NCI-H2196 (cell line): ENCODE measurements around the gene CPEB3.
"Not testable (repeated sequence)": the region's sequence is repeated elsewhere in the genome, so short reads cannot be mapped to it uniquely, and the experiment has no call there.

Experiments
- DNase-seq: peaks from one replicate; lab custom pipeline; 2025; ENCODE audit not compliant: unreplicated experiment; lab: John Stamatoyannopoulos, UW

CPEB3 gene

DNA sequence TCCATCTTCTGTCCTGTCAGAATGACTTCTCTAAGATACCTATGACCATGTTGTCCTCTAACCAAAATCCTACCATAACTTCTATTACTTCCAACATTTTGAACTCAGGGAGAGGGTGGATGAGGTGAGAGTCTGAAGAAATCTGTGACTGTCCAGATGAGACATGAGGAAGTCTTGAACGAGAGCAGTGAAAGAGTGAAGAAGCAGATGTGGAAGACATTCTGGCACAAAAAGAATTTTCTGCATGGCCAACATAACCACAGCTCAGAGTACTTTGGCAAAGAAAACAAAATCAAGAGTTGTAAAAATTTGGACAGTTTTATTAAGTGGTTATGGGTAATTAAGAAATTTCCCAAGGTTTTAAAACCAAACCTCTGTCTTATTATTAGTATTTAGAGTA is 141.6 kb downstream of the CPEB3 start:
- DNase-seq, result no peak

DNA sequence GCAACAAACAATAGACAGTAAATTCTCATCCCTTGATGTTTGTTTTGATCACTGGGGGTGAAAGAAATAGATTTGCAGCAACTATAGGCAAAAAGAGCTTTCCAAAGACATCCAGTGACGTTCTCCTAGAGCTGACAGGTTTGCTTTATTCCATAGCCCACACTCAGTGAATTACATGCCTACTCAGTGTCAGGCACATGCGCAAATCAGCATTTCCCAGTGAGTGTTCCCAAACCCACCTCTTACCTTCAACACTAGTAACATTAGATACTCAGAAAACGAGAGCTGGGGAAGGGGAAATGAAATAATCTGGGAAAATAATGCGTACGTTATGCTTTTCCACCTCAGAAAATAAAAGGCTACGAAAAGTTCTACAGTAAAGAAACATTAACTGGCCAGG is 144.1 kb downstream of the CPEB3 start:
- DNase-seq, result no peak

DNA sequence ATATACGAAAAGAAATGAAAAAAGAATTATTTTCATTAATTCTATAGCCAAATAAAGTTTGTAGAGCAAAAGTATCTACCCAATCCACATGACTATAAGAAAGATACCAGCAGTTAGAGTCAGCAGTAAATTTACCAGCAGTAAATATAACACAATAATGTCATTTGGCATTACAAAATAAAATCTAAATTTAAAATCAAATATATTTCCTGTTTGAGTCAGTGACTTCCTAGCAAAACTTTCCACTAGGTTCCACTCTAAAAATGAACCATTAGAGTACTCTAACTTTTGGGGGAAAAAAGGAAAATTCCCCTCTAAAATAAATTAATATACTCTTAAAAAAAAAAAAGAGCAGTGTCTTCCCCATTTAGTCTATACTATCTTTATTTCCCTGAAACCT is 144.8 kb downstream of the CPEB3 start:
- no peak for DNase-seq

- DNase-seq, result no peak
Observed at GRCh38 chr10:92142949-92143348, 147.9 kb downstream of the CPEB3 start.

DNA sequence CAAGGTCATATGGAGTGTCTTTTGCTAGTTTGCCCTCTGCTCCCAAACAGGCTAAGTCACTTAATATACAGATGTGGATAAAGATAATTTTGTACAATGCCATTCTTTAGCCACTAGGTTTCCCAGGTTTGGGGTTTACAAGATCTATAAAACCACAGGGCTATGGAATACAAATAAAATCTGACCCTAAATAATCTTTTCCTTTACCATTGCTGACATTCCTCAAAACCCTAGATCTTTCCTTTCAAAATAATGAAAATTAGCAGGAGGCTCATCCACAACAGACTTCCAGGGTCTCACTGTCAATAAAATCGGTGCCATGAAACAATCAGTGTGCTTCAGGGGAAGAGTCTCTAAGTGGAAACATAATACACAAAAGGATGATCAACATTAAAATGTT is 148.4 kb downstream of the CPEB3 start:
- no peak for DNase-seq

GRCh38 chr10:92141147-92141546 is 149.7 kb downstream of the CPEB3 start:
- DNase-seq, result not testable (repeated sequence)

- not testable (repeated sequence) for DNase-seq
Observed at GRCh38 chr10:92134049-92134448, 156.8 kb downstream of the CPEB3 start.

- no peak for DNase-seq
Observed at GRCh38 chr10:92131275-92131820, 159.5 kb downstream of the CPEB3 start.

- no peak for DNase-seq
Observed at GRCh38 chr10:92130622-92131274, 160.1 kb downstream of the CPEB3 start.

GRCh38 chr10:92126100-92126650 is 164.7 kb downstream of the CPEB3 start:
- DNase-seq, result no peak

GRCh38 chr10:92125144-92125543 is 165.7 kb downstream of the CPEB3 start:
- DNase-seq, result no peak

GRCh38 chr10:92124616-92125143 is 166.2 kb downstream of the CPEB3 start:
- DNase-seq, result no peak

- no peak for DNase-seq
Observed at GRCh38 chr10:92124020-92124419, 166.9 kb downstream of the CPEB3 start.

DNA sequence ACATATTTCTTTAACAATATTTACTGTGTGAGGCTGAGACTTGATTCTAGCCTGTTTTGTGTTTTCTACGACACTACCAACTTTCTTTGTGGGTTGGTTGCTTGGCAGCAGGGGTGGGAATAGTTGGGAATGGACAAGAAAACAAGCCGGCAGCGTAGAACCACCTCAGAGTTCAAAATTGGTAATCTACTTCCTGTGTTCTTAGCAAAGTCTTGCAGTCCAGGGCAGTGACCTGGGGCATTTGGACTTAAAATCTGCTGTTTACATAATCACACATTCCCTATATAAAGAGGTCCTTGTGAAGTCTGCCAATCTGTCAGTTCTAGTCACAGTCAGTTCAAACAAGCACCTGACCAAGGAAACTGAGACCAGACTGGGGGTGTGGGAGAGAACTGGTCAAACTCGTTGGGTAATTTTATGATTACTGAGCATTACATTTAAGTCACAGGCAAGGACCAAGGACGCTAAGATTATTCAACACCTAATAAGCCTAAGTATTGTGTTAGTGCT is 167.9 kb downstream of the CPEB3 start:
- no peak for DNase-seq

DNA sequence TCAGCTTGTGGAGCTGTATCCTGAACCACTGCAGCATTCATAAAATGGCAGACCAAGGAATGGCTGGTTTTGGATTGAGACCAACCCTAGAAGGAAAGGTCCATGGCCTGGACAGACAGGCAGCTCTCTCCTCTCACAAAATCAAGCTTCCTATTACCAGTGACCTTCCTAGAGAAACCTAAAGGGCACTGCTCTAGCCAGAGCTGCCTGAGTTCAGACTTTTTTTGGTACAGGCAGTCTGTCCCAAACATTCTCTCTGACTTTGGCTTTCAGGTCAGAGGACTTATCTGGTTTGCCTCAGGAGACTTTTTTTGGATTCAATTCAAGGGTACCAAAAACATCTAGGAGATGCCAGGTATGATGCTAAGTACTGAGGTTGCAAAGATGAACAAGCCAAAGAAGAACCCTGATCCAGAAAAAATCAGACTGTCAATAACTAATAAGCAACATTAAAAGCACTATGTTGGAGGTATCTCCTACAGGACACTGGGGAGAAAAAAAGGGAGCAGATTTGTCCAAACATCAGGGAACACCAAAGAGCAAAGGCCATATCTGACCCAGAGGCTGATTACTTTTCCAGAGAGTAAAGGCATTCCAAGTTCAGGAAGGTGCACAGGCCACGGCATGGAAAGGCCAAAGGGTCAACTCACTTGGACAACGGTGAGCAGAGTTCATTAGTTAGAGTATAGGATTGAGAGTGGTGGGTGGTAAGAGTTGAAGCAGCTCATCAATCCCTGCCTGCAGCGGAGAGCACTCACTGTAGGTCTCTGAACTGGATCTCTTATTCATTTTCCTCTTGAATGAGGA is 169.0 kb downstream of the CPEB3 start:
- DNase-seq, result no peak

- DNase-seq, result no peak
Observed at GRCh38 chr10:92119340-92119739, 171.5 kb downstream of the CPEB3 start.

DNA sequence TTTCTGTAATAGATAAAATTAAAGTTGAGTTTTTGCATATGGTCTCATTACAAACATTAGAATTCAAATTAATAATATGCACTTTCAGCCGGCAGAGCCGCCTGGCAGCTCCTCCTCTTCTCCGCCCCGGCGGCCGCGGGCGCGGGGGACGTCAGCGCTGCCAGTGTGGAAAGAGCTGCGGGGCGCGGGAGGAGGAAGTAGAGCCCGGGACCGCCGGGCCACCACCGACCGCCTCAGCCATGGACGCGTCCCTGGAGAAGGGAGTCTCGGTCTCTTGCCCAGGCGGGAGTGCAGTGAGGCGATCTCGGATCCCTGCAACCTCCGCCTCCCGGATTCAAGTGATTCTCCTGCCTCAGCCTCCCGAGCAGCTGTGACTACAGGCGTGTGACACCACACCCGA is 176.0 kb downstream of the CPEB3 start:
- not testable (repeated sequence) for DNase-seq

- no peak for DNase-seq
Observed at GRCh38 chr10:92113911-92114600, 176.8 kb downstream of the CPEB3 start.

DNA sequence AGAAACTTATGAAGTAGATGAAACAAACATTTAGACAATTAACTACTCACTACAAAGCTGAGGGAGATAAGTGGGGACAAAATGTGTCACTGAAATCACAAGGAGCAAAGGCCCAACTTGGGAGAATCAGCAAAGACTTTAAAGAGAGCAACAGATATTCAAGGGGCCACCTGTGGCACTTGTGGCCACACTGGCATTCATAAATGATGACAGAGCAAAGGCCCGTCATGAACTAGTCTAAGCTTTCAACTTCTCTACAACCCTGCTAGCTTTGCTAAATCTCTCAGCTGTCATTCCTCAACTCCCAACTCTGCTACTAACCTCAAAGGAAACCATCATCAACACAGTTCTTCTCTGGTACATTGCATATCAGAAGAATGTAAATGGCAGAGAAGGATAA is 178.4 kb downstream of the CPEB3 start:
- DNase-seq, result no peak

DNA sequence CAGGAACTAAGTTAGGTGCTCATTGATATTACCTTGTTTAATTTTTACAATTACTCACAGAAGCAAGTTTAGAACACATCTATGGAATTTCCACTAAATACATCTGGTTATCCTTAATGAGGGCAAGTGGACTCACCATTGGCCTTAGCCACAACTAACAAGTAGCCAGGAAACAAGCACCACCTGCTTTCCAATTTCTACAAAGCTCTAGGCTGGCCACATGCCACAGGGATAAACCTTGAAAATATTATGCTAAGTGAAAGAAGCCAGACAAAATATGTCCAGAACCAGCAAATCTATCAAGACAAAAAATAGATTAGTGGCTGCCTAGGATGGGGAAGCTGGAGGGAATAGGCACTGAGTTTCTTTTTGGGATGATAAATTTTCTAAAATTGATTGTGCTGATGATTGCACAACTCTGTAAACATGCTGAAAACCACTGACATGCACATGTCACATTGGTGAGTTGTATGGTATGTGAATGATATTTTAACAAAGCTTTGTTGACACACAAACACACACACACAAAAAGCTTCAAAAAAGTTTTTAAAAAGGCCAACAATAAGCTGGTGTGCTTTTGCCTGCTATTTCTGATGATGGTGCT is 179.4 kb downstream of the CPEB3 start:
- DNase-seq, result no peak
